GM21576 (cell line): ENCODE results near the gene ATXN1.
A peak's percentile ranks its signal among the peaks of the same experiment; 100 is the strongest.

Source experiments
- ATAC-seq: cut with Tn5 transposase; IDR thresholded peaks from one replicate; pipeline ENCODE4 v1.9.1; 2021; ENCODE audit warnings: mild to moderate bottlenecking, moderate library complexity; ENCODE audit not compliant: unreplicated experiment

Gene ATXN1

GRCh38 chr6:16591396-16592222 is 169.7 kb downstream of the ATXN1 start:
- peak; percentile 78 for ATAC-seq

DNA sequence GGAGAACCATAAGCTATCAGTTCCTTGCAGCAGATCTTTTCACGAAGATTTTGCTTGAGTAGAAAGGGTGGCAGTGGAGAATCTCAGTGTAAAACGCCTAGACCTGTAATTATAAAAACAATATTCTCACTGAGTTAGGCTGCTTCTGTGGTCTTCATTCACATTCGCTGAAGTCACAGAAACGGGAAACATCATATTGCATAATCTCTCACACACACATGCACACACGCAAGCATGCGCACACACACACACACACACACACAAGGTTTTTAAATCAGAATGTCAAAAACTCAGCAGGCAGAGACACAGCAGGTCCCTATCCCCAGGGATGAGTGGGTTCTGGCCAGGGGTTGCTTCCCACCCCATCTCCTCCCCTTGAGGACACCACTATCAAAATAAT is 175.5 kb downstream of the ATXN1 start:
- ATAC-seq: no peak

DNA sequence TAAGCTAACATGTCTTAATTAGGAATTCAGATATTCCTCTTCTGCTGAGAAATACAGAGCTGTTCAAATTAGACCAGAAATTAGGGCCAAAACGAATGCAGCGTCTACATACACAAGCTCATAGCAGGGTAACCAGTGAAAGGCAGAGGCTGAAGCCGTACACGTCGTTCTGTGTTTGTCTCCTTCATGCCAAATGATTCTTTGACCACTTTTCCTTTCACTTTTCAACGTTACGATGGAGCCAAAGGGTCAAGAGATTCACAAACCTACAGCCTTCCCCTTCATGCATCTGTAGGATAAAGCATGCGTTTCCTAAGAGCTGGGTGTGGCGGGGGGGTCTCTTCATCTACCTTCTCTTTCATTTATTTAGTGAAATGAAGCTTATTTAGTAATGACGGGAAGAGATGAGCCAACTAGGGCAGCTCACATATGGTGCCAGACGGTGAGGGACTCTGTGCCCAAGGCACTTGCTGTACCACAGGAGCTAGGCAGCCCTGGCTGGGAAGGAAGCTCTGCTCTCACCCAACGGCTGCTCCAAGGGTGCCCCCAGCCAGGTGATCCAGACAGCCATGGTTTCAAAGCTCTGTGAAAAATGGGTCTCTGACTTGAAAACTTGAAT is 178.0 kb downstream of the ATXN1 start:
- no peak for ATAC-seq

GRCh38 chr6:16582446-16583143 is 178.7 kb downstream of the ATXN1 start:
- ATAC-seq: no peak

DNA sequence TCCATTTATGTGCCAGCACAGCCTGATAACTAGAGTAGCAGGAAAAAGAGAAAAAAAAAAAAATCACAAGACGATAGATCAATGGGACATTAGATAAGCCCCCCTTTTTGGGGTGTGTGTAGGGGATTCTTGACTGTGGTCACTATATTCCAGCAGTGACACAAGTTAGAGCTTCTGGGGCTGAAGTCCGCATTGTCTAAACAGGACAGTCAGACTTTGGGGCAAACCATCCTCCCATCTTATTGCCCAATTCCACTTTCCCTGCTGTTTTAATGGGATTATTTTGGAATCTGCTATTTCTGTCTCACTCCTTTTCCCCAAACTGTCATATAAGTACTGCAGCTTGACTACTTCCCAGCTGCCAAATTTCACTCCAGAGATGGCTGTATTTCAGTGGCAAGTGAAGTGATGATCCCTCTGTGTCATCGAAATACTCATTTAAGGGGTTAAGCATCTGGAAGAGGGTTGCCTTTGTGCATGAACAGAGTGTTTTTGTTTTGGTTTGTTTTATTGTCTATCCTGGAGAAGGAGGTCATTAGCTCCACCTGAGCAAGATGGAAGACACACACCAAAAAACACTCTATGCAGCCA is 182.5 kb downstream of the ATXN1 start:
- ATAC-seq: no peak

DNA sequence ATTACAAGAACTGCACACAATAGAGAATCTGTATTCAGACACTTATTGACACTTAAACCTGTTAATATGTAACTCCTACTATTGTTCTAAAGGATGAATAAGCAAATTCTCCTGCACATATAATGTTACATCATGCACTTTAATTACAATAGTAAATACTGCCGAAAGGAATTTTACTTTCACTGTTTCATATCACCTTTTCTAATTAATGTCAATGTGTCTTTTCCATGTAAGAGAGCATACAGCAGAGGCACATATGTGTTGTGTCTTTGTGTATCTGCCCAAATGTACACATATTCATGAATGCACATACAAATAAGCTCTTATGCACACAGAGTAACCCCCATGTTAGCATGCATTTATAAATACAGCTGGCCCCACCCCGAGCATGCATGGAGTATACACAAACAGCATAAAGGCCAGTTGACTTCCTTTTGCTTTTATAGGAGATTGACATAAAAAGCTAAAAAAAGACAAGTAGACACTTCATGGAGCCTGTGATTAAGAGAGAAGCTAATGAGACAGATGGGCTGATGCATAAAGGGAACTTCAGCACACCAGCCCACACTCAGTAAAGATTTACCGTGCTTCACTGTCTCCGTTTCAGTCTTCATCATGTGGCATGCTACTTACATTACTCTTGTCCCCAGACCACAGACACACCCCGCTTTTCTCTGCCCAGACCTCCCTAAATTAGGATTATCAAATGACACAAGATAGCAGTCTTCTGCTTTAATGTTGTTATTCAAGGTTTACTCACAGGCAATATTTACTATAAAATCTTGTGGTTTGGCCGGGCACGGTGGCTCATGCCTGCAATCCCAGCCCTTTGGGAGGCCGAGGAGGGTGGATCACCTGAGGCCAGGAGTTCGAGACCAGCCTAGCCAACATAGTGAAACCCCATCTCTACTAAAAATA is 184.6 kb downstream of the ATXN1 start:
- peak; percentile 84 for ATAC-seq

DNA sequence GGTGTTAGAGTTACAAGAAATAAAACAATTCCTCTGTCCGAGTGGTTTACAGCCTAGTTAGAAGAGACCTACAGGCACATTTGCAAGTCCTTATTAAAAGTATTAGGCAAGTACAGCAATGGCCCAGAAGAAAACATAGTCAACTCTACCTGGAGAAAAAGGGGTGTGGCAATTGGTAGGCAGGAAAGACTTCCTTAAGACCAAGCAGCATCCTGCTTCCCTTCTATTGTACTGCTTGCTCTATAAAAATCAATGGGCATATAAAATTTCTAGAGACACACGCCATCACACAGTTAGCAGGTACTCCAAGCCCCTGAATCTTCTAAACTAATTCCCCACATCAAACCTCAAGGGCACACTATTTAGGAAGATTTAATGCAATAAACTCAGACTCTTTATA is 185.6 kb downstream of the ATXN1 start:
- no peak for ATAC-seq

DNA sequence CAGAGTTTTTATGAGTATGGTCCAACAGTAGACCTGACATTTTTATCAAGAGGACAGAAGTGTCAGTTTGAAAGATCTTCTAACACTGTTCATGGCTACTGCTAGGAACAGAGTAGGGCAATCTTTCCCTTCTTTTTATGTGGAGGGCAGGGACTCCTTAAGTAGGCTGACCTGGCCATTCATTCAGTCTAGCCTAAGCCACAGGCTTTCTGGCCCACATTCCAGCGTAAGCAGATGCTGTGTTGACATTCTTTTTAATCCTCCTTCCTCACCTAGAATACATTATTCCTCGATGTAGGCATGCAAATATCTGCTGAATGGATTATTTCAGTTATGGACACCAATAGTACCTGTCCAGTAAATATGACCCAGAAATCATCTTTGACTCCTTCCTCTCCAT is 188.3 kb downstream of the ATXN1 start:
- ATAC-seq: no peak

GRCh38 chr6:16572317-16572716 is 188.9 kb downstream of the ATXN1 start:
- ATAC-seq: no peak

DNA sequence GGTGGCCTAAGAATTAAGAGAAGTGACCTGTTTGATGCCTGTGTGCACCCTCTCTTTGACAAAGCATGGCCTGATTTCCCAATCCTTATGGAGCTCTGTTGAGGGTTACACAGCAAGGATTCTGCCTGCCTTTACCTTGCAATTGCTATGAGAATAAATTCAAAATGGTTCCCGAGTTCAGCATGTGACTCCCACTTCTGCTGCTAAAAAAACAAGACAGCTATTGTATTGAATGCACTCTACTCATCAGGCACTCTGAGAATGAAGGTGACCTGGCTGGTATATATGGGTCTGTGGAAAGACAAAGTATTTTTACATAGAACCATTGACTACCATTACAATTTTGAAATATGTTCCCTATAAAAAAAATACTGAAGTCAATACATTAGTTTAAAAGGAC is 190.3 kb downstream of the ATXN1 start:
- ATAC-seq: no peak

DNA sequence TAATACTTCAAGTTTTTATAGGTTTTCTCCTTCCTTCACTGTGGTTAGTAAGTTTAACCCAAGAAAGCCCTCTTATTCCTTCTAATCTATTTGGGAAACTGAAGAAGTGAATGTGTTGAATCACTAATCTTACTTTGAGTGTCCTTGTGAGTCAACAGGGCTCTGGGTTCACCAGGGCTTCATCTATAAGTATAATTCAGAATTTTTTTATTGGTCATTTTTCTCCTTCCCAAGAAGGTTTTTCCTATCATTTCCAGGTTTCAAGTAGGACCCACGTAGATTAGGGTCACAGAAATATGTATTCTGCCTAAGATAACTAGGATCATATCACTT is 191.1 kb downstream of the ATXN1 start:
- no peak for ATAC-seq

DNA sequence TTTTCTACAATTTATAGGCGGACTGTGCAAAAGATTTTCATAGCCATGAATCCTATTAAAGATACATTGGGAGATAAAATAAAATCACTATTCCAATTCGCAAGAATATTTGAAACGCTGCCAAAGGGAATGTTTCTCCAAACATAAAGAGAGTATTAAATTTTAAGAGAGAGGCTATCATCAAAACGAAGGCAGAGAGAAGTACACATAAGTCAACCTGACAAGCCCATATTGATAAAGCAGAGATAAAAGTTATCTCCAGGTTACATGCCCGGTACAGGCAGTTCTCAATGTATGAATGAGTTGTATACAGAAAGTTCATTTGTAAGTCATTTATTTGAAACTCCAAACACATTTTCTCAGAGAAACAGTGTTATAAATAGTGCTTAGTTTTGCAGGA is 193.1 kb downstream of the ATXN1 start:
- no peak for ATAC-seq

- ATAC-seq: no peak
Observed at GRCh38 chr6:16567071-16567470, 194.2 kb downstream of the ATXN1 start.

GRCh38 chr6:16564436-16564835 is 196.8 kb downstream of the ATXN1 start:
- no peak for ATAC-seq

DNA sequence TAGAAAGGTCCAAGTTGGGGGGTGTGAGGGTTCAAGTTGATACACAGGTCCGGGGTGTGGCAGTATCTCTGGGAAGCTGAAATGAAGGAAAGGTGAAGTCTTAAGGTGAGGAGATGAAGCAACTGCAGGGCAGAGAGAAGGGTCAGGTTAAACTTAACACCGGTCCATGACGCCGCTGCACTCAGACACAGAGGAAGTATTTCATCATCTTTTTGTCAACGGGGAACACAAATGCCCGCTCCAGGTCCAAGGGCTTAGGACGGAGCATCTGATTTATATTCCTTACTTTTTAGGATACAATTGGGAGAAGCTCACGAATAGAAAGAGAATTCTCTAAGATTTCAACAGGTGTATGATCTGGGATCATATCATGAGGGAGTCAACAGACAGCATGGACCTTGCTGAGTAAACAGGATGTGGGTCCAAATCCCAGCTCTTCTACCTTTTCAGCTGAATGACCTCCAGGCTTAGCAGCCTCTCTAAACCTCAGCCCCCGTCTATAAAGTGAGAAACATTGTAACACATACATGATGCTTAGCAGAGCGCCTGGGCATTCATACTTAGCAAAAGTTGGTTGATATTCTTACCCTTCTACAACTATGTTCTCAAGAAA is 197.5 kb downstream of the ATXN1 start:
- ATAC-seq: no peak

DNA sequence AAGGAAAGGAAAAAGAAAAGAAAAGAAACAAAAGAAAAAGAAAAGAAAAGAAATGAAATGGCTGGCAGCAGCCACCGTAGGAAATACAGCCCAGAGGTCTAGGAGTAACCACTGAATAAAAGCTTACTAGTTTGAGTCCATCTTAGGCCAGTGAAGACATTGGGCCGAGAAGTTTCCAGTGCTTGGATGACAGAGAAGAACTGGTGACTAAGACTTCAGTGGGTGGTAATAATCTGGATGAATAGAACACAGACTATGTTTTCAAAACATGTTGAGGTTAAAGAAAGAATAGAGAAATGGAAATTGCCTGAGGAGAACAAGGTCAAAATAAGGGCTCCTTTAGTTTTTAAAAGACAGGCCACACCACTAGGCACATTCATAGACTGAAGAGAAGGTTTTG is 198.8 kb downstream of the ATXN1 start:
- ATAC-seq: no peak

DNA sequence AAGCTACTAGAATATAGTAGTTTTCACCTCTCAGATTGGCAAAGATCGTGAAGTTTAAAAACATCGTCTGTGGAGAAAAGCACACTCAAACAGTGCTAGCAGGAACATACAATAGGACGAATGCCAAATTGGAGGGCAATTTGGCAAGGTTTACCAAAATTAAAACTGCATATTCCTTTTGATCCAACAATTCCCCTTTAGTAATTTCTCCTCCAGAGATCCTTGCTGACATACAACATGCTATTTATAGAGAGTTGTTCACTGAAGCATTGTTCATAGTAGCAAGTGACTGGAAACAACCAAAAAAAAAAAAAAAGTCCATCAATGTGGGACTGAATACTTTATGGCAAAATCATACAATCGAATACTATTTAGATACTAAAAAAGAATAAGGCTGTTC is 202.2 kb downstream of the ATXN1 start:
- no peak for ATAC-seq

DNA sequence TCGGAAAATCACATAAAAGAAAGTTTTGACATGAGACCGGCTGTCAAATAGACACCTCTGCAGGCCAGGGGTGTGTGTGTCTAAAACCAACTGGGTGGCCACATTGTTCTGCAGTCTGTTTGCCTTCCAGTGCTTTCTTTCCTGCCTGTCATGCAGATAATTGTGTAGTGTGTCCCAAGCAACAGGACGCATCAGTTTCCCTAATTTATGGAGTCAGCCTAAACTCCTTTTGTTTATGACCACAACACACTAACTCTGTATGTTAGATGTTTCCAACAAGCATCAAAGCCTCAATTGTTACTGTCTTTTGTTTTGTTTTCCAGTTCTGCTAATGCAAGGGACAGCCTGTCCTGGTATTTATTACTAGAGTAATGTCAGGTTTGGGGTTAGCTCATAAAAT is 205.7 kb downstream of the ATXN1 start:
- no peak for ATAC-seq

- ATAC-seq: no peak
Observed at GRCh38 chr6:16553531-16553930, 207.7 kb downstream of the ATXN1 start.

DNA sequence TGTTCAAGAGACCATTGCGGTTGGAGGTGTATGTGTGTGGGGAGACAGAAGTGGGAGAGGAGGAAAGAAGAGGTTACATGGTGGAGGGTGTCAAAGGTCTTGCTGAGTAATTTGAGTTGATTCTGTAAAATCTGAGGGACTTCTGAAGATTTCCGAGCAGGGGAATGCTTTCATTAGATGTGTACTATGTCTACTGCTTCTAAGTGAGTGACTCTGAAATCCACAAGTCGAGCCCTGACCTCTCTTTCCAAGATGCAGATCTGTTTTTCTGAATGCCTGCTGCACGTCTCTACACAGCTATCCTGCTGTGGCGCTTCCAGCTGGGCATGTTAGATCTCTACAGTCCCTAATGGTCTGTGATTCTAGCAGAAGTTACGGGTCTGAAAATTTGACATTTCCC is 209.8 kb downstream of the ATXN1 start:
- ATAC-seq: no peak
